ENCODE results near the gene HASPIN. TPM values are rescaled to one million over a fixed set of nuclear protein-coding genes. Genes with fewer than 3 reads are reported as not detected.

Gene HASPIN
- total RNA-seq, 4 donors from 2014 or later: 0.21 TPM; not detected in 3

- DNase-seq (ENCODE audit: low spot score in 2 of 2): no peak
- Histone ChIP-seq H3K4me1 (no peaks in the 10 kb centered on the region), H3K9me3 (peaks cover 0 to 18% (median 0%) of the 10 kb centered on the region in 4 donors), H3K27ac (no peak overlapping the region), H3K27me3 (no peaks in the 10 kb centered on the region), H3K4me3 (no peak overlapping the region), H3K36me3 (no peaks in the 10 kb centered on the region)
- WGBS, 2 donors: 45 to 46% methylated on average over 6 to 8 of the region's 8 CpGs
- TF ChIP-seq CTCF (IDR thresholded peaks at IDR 0.05) (no peak), POLR2A (IDR thresholded peaks at IDR 0.05) (no peak), EP300 (IDR thresholded peaks at IDR 0.05) (no peak)
Observed at GRCh38 chr17:3770466-3770865, 46.8 kb downstream of the HASPIN start.

- Histone ChIP-seq H3K27ac (no peak overlapping the region), H3K4me1 (no peaks in the 10 kb centered on the region), H3K27me3 (no peaks in the 10 kb centered on the region), H3K4me3 (no peak overlapping the region), H3K36me3 (no peaks in the 10 kb centered on the region), H3K9me3 (peaks cover 0 to 16% (median 0%) of the 10 kb centered on the region in 4 donors)
- no peak for DNase-seq (ENCODE audit: low spot score in 2 of 2)
- TF ChIP-seq CTCF (IDR thresholded peaks at IDR 0.05): no peak
- no peak for TF ChIP-seq POLR2A (IDR thresholded peaks at IDR 0.05)
- no peak for TF ChIP-seq EP300 (IDR thresholded peaks at IDR 0.05)
- 67 to 79% methylated on average over 16 of the region's 16 CpGs for WGBS, 2 donors
Observed at GRCh38 chr17:3771140-3771539, 47.4 kb downstream of the HASPIN start.

DNA sequence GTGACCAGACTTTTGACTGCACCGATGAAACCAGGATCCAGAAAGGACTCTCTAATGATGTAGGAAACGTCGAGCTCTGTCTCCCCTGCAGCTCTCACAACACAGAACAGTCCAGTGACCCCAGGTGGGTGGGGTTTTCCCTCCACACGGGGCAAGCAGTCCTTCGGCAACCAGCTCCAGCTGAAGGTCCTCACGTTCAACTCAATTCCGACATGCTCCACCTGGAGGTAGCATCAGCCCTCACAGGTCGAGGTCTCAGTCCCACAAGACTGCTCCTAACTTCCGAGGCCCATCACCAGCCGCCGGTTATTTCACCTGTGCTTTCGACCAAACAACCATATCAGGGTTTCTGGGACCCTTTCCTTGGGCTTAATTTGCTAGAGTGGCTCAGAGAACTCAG, 49.1 kb downstream of the HASPIN start:
- Histone ChIP-seq H3K4me1 (no peaks in the 10 kb centered on the region), H3K9me3 (peaks cover 0 to 6% (median 0%) of the 10 kb centered on the region in 4 donors), H3K4me3 (no peak overlapping the region), H3K36me3 (no peaks in the 10 kb centered on the region), H3K27me3 (no peaks in the 10 kb centered on the region), H3K27ac (no peak overlapping the region)
- no peak for DNase-seq (ENCODE audit: low spot score in 2 of 2)
- 76 to 79% methylated on average over 12 of the region's 12 CpGs for WGBS, 2 donors
- TF ChIP-seq CTCF (IDR thresholded peaks at IDR 0.05): no peak
- TF ChIP-seq EP300 (IDR thresholded peaks at IDR 0.05): no peak
- no peak for TF ChIP-seq POLR2A (IDR thresholded peaks at IDR 0.05)

DNA sequence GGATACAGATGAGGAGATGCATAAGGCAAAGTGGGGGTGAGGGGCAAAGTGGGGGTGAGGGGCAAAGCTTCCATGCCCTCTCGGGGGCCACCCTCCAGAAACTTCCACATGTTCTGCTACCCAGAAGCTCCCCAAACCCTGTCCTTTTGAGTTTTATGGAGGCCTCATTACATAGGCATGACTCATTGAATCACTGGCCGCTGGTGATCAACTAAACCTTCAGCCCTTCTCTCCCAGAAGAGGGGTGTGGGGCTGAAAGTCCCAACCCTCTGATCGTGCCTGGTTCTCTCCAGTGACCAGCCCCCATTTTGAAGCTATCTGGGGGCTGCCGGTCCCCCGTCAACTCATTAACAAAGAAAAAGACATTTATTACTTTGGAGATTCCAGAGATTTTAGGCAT, 49.8 kb downstream of the HASPIN start:
- no peak overlapping the region for H3K27ac ChIP-seq
- H3K9me3 ChIP-seq: no peaks in the 10 kb centered on the region
- no peak overlapping the region for H3K4me3 ChIP-seq
- 67 to 68% methylated on average over 5 of the region's 5 CpGs for WGBS, 2 donors
- no peaks in the 10 kb centered on the region for H3K27me3 ChIP-seq
- no peaks in the 10 kb centered on the region for H3K4me1 ChIP-seq
- TF ChIP-seq POLR2A (IDR thresholded peaks at IDR 0.05) (no peak), EP300 (IDR thresholded peaks at IDR 0.05) (no peak), CTCF (IDR thresholded peaks at IDR 0.05) (no peak)
- DNase-seq (ENCODE audit: low spot score in 2 of 2): no peak
- no peaks in the 10 kb centered on the region for H3K36me3 ChIP-seq

DNA sequence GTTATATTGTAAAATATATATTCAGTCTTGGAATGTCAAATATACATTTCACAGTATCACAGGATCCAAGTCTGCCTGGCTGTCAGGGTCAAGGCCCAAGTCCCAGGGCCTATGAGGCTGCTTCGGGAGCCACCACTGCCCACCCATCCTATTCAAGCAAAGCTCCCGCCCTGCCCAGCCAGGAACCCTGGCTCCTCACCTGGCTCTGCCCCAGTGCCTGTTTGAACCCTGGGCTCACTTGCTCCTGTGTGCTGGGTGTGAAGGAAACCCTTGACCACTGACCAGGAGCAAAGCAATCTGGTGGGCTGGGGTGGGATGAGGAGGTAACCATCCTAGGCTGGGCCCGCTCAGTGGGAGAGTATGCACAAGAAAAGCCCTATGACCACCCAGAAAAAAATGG, 50.3 kb downstream of the HASPIN start:
- no peak for DNase-seq (ENCODE audit: low spot score in 2 of 2)
- H3K36me3 ChIP-seq: no peaks in the 10 kb centered on the region
- no peaks in the 10 kb centered on the region for H3K27me3 ChIP-seq
- H3K9me3 ChIP-seq: no peaks in the 10 kb centered on the region
- no peaks in the 10 kb centered on the region for H3K4me1 ChIP-seq
- 90 to 92% methylated on average over 3 of the region's 3 CpGs for WGBS, 2 donors
- no peak for TF ChIP-seq POLR2A (IDR thresholded peaks at IDR 0.05)
- TF ChIP-seq CTCF (IDR thresholded peaks at IDR 0.05): no peak
- TF ChIP-seq EP300 (IDR thresholded peaks at IDR 0.05): no peak
- H3K4me3 ChIP-seq: no peak overlapping the region
- no peak overlapping the region for H3K27ac ChIP-seq

Other genes with a start within 250 kb of the HASPIN start
- 10 to 100 TPM in 3 of 4 donors, 1 to 10 TPM in 1; 7.8 to 19.2 (median 15.4) TPM for gene ASPA, start 247.9 kb upstream of the HASPIN start, total RNA-seq
- gene TRPV3, start 166.1 kb upstream of the HASPIN start, total RNA-seq: 10 to 100 TPM in 1 of 4 donors, 1 to 10 TPM in 3; 4.2 to 21.4 (median 9.7) TPM
- 10 to 100 TPM; 11.3 to 31.5 (median 12.1) TPM for gene TRPV1, start 114.5 kb upstream of the HASPIN start, total RNA-seq
- gene SHPK, start 87.7 kb upstream of the HASPIN start, total RNA-seq: 10 to 100 TPM; 17.5 to 29.6 (median 22.5) TPM
- 10 to 100 TPM; 42.9 to 62.1 (median 50.6) TPM for gene CTNS, start 87.1 kb upstream of the HASPIN start, total RNA-seq
- gene TAX1BP3, start 55.3 kb upstream of the HASPIN start, total RNA-seq: 100 to 1,000 TPM; 183 to 303 (median 249) TPM
- gene EMC6, start 55.1 kb upstream of the HASPIN start, total RNA-seq: 10 to 100 TPM; 12.6 to 23.4 (median 18.9) TPM
- under 1 TPM in 1 of 4 donors, not detected in 3; 0.42 TPM for gene P2RX5, start 27.7 kb upstream of the HASPIN start, total RNA-seq
- 10 to 100 TPM; 11.1 to 17.5 (median 13.4) TPM for gene ITGAE, start 77.3 kb downstream of the HASPIN start, total RNA-seq
- 10 to 100 TPM; 17.3 to 31.5 (median 21.3) TPM for gene NCBP3, start 122.3 kb downstream of the HASPIN start, total RNA-seq
- gene CAMKK1, start 169.2 kb downstream of the HASPIN start, total RNA-seq: 10 to 100 TPM in 1 of 4 donors, 1 to 10 TPM in 3; 4.4 to 15.3 (median 7.3) TPM
- 1 to 10 TPM in 3 of 4 donors, under 1 TPM in 1; 0.87 to 8.6 (median 4.9) TPM for gene P2RX1, start 192.6 kb downstream of the HASPIN start, total RNA-seq
- 10 to 100 TPM in 2 of 4 donors, 1 to 10 TPM in 2; 5.9 to 12.9 (median 9.1) TPM for gene ATP2A3, start 240.5 kb downstream of the HASPIN start, total RNA-seq